Type B pancreatic cell (in vitro differentiated cells): ENCODE measurements around the gene PLPPR3. TPM values are rescaled to one million over a fixed set of nuclear protein-coding genes. Genes with fewer than 3 reads are reported as not detected.

ENCODE experiments used
- DNase-seq: peaks from one replicate; pipeline ENCODE4 v3.0.0; 2021; ENCODE audit warnings: mixed read lengths; ENCODE audit not compliant: unreplicated experiment; ENCODE audit errors: extremely low spot score
- H3K27ac Mint-ChIP-seq: 2 replicates; pipeline ENCODE4 v1.8.0; 2021; ENCODE audit warnings: mild to moderate bottlenecking, mixed read lengths
- H3K27me3 Mint-ChIP-seq: 2 replicates; pipeline ENCODE4 v1.8.0; 2021; ENCODE audit warnings: mixed read lengths
- H3K36me3 Mint-ChIP-seq: 2 replicates; pipeline ENCODE4 v1.8.0; 2021; ENCODE audit warnings: mixed read lengths
- H3K4me1 Mint-ChIP-seq: one replicate; pipeline ENCODE4 v1.8.0; 2021; ENCODE audit warnings: mixed read lengths; ENCODE audit not compliant: unreplicated experiment
- H3K4me3 Mint-ChIP-seq: 2 replicates; pipeline ENCODE4 v1.8.0; 2021; ENCODE audit warnings: mild to moderate bottlenecking, mixed read lengths
- H3K9me3 Mint-ChIP-seq: 2 replicates; pipeline ENCODE4 v1.8.0; 2021; ENCODE audit warnings: mixed read lengths
- CTCF ChIP-seq: fragments of 200-600 bp; sonication (generic); conservative IDR thresholded peaks from 2 replicates; pipeline ENCODE4 v1.5.0; 2021; ENCODE audit warnings: antibody characterized with exemption, mild to moderate bottlenecking
- total RNA-seq: library from RNA; stranded (reverse); gene quantifications from 2 replicates; pipeline ENCODE4 v1.2.1, GENCODE V29; 2021; ENCODE audit warnings: low replicate concordance

Gene PLPPR3
- total RNA-seq, 1 donor from 2014 or later: 29.2 TPM

- Mint-ChIP-seq H3K27ac (no peak overlapping the region), H3K36me3 (no peaks in the 10 kb centered on the region), H3K4me1 (peaks cover 3% of the 10 kb centered on the region), H3K27me3 (no peaks in the 10 kb centered on the region), H3K9me3 (no peaks in the 10 kb centered on the region), H3K4me3 (no peak overlapping the region)
- DNase-seq: no peak
- TF ChIP-seq CTCF: peak; percentile 73
These were observed 50.4 kb downstream of the PLPPR3 start for GRCh38 chr19:771332-771785.

GRCh38 chr19:769616-770015 lies 52.1 kb downstream of the PLPPR3 start:
- Mint-ChIP-seq H3K4me1 (peaks cover 3% of the 10 kb centered on the region), H3K9me3 (no peaks in the 10 kb centered on the region), H3K36me3 (no peaks in the 10 kb centered on the region), H3K27me3 (no peaks in the 10 kb centered on the region), H3K27ac (no peak overlapping the region), H3K4me3 (no peak overlapping the region)
- DNase-seq: no peak
- no peak for TF ChIP-seq CTCF

GRCh38 chr19:768424-768823 lies 53.3 kb downstream of the PLPPR3 start:
- DNase-seq: no peak
- Mint-ChIP-seq H3K36me3 (no peaks in the 10 kb centered on the region), H3K27ac (peak overlapping the region; percentile 48), H3K4me3 (no peak overlapping the region), H3K9me3 (no peaks in the 10 kb centered on the region), H3K4me1 (peaks cover 3% of the 10 kb centered on the region), H3K27me3 (no peaks in the 10 kb centered on the region)
- TF ChIP-seq CTCF: no peak

DNA sequence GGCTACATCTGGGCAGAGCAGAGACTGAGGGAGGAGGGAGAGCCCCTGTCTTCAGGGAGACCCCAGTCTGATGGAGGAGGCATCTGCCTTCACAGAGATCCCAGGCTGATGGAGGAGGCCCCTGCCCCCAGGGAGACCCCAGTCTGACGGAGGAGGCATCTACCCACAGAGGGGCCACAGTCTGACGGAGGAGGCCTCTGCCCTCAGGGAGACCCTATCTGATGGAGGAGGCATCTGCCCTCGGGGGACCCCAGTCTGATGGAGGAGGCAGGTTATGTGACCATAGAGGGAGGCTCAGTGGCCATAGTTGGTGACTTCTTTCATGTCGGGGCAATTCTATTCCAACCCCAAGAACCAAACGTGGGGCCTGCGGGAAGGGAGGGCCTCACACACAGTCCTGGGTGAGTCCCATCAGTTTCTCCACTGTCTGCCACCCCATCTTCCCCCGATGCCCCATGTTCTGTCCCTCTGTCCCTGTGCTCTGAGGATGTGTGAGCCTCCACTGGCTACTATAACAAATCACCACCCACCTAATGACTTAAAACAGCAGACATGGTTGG lies 56.5 kb downstream of the PLPPR3 start:
- H3K4me3 Mint-ChIP-seq: no peak overlapping the region
- peaks cover 3% of the 10 kb centered on the region for H3K4me1 Mint-ChIP-seq
- no peak for DNase-seq
- no peak overlapping the region for H3K27ac Mint-ChIP-seq
- no peaks in the 10 kb centered on the region for H3K9me3 Mint-ChIP-seq
- no peaks in the 10 kb centered on the region for H3K36me3 Mint-ChIP-seq
- no peaks in the 10 kb centered on the region for H3K27me3 Mint-ChIP-seq
- TF ChIP-seq CTCF: no peak

DNA sequence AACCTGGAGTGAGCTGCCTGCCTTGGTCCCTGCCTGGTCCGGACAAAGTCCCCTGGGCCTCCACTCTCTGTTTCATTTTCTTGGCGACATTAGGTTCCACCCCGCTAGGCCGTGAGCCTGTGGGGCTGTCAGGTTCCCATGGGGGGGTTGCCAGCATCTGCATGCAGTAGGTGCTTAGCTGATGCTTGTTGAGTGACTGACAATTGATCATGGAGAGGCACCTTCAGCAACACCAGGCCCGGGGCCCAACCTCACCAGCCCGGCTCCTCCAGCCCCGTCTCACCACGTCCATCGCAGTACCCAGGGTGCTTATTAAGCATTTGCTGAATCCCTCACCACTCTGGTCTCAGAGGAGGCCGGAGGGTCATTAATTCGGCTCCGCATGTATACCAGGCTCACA lies 57.5 kb downstream of the PLPPR3 start:
- Mint-ChIP-seq H3K27ac (no peak overlapping the region), H3K4me3 (no peak overlapping the region), H3K36me3 (no peaks in the 10 kb centered on the region), H3K4me1 (peaks cover 6% of the 10 kb centered on the region), H3K27me3 (no peaks in the 10 kb centered on the region), H3K9me3 (no peaks in the 10 kb centered on the region)
- no peak for TF ChIP-seq CTCF
- no peak for DNase-seq

DNA sequence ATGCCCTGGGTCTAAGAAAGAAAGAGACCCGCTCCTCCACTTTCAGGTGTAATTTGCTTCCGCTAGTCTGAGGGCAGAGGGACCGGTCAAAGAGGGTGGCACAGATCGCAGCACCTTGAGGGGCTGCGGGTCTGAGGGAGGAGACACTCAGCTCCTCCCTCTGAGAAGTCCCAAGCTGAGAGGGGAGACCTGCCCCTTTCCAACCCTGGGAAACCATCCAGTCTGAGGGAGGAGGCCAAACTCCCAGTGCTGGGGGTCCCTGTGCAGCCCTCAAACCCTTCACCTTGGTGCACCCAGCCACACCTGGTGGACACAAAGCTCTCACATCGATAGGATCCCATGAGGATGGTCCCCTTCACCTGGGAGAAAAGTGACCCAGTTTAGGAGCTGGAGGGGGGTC lies 57.9 kb downstream of the PLPPR3 start:
- DNase-seq: no peak
- Mint-ChIP-seq H3K4me3 (no peak overlapping the region), H3K36me3 (no peaks in the 10 kb centered on the region), H3K9me3 (no peaks in the 10 kb centered on the region), H3K27ac (no peak overlapping the region), H3K4me1 (peaks cover 6% of the 10 kb centered on the region), H3K27me3 (no peaks in the 10 kb centered on the region)
- TF ChIP-seq CTCF: no peak
